K562 (cell line): Measurements from ENCODE around the gene GUK1. TPM values are rescaled to one million over a fixed set of nuclear protein-coding genes. Genes with fewer than 3 reads are reported as not detected.

Source experiments
- ATAC-seq: fragments of 200-7000 bp; cut with Tn5 transposase; 3 replicates; pipeline ENCODE4 v1.9.1; 2020; ENCODE audit warnings: moderate library complexity
- BruUV-seq: library from RNA; stranded (reverse); fragments of 400-500 nt; replicated peaks from 2 replicates; lab custom pipeline; 2021; lab: Mats Ljungman, UMichigan
- CTCF ChIA-PET: fragments of 300-600 bp; formaldehyde crosslinking; extraction: SDS; loops from one replicate; lab custom pipeline; 2021; ENCODE audit warnings: low intra/inter-chr PET ratio; lab: Yijun Ruan, JAX
- POLR2A ChIA-PET: fragments of 300-600, 350-650 bp; sonication (Branson Sonifier 250); formaldehyde crosslinking; extraction: SDS; loops from one replicate; lab custom pipeline; 2021; ENCODE audit warnings: antibody characterized with exemption, inconsistent platforms; lab: Yijun Ruan, JAX
- DNase-seq, 4 experiments: peaks; one replicate each; pipeline versions ENCODE4 v3.0.0 to v3.0.0-alpha.2; 2011 to 2018; ENCODE audit warnings: low spot score in 3 of 4, mixed read lengths in 3 of 4; ENCODE audit errors: extremely low read depth in 1 of 4
- FAIRE-seq: peaks from 2 replicates; lab custom pipeline; 2011; peaks lifted over from hg19 to GRCh38; lab: Jason Lieb, UNC
- H2AFZ ChIP-seq: 2 replicates; pipeline ENCODE4 v1.6.0; 2011; ENCODE audit warnings: low read depth, low read length, control low read depth, inconsistent platforms
- H3K27ac ChIP-seq: fragments of 200-600 bp; 3 replicates; pipeline ENCODE4 v1.8.0; 2011; ENCODE audit warnings: low read depth, mild to moderate bottlenecking, control low read depth, inconsistent platforms, low read length, moderate library complexity, mixed read lengths; ENCODE audit errors: extremely low read depth
- H3K27me3 ChIP-seq, 2 experiments: fragments of 300-600 bp in 1 of 2; 2 replicates in 1 of 2; 3 replicates in 1 of 2; pipeline versions ENCODE4 v1.6.0 to v1.8.0; 2011; ENCODE audit warnings: inconsistent platforms in 2 of 2, low read length in 2 of 2, mild to moderate bottlenecking in 1 of 2, mixed read lengths in 1 of 2, moderate library complexity in 1 of 2; ENCODE audit not compliant: control insufficient read depth in 2 of 2, insufficient read depth in 2 of 2
- H3K36me3 ChIP-seq: fragments of 300-600 bp; 3 replicates; pipeline ENCODE4 v1.8.0; 2011; ENCODE audit warnings: mild to moderate bottlenecking, low read length, inconsistent platforms; ENCODE audit not compliant: control insufficient read depth, insufficient read depth
- H3K4me1 ChIP-seq, 2 experiments: fragments of 200-600 bp in 1 of 2; replicated peaks in 1 of 2; 2 replicates in 1 of 2; 3 replicates in 1 of 2; pipeline versions ENCODE4 v1.5.1 to v1.8.0; 2011; ENCODE audit warnings: inconsistent platforms in 2 of 2, low read length in 2 of 2, mild to moderate bottlenecking in 1 of 2, mixed read lengths in 1 of 2, moderate library complexity in 1 of 2; ENCODE audit not compliant: control insufficient read depth in 2 of 2, insufficient read depth in 2 of 2
- H3K4me2 ChIP-seq: 2 replicates; pipeline ENCODE4 v1.6.1; 2011; ENCODE audit warnings: low read length, control low read depth, inconsistent platforms, mixed read lengths; ENCODE audit not compliant: insufficient read depth
- H3K4me3 ChIP-seq: fragments of 200-600 bp; sonication (generic), shearing (Covaris generic); 2 replicates; pipeline ENCODE4 v1.5.1; 2016; ENCODE audit warnings: control low read depth, inconsistent platforms
- H3K79me2 ChIP-seq: fragments of 200-600 bp; 3 replicates; pipeline ENCODE4 v1.8.0; 2011; ENCODE audit warnings: low read length, inconsistent platforms; ENCODE audit not compliant: control insufficient read depth, insufficient read depth
- H3K9ac ChIP-seq, 2 experiments: 2 replicates each; pipeline versions ENCODE4 v1.6.0 to v1.6.1; 2011; ENCODE audit warnings: low read depth in 2 of 2, low read length in 2 of 2, control low read depth in 1 of 2, inconsistent platforms in 1 of 2, mild to moderate bottlenecking in 1 of 2, mixed read lengths in 1 of 2; ENCODE audit not compliant: insufficient read depth in 1 of 2
- H3K9me1 ChIP-seq: one replicate; pipeline ENCODE4 v1.6.0; 2011; ENCODE audit warnings: inconsistent platforms, mild to moderate bottlenecking, low read length, moderate library complexity; ENCODE audit not compliant: control insufficient read depth, insufficient read depth
- H3K9me3 ChIP-seq: replicated peaks from 2 replicates; pipeline ENCODE4 v1.5.1; 2011; ENCODE audit warnings: low read depth, low read length, inconsistent platforms; ENCODE audit not compliant: control insufficient read depth, insufficient read depth
- H4K20me1 ChIP-seq: replicated peaks from 2 replicates; pipeline ENCODE4 v1.6.1; 2011; ENCODE audit warnings: low read length, inconsistent platforms, mixed read lengths; ENCODE audit not compliant: control insufficient read depth, insufficient read depth
- CXXC5 ChIP-seq: fragments of 250-450 bp; sonication (Bioruptor Pico); IDR thresholded peaks from 2 replicates; pipeline ENCODE4 v1.8.0; 2022; ENCODE audit warnings: inconsistent platforms, mild to moderate bottlenecking, moderate library complexity
- DIDO1 ChIP-seq: fragments of 450-650 bp; IDR thresholded peaks from 2 replicates; pipeline ENCODE4 v1.6.1; 2016; ENCODE audit warnings: low read depth, missing biosample characterization, missing genetic modification characterization
- DPF2 ChIP-seq: fragments of 450-650 bp; IDR thresholded peaks from 2 replicates; pipeline ENCODE4 v1.6.1; 2016
- ERF ChIP-seq: fragments of 450-650 bp; formaldehyde crosslinking; IDR thresholded peaks from 2 replicates; pipeline ENCODE4 v1.4.0; 2020; ENCODE audit warnings: mild to moderate bottlenecking, mixed read lengths
- FOXM1 ChIP-seq, 2 experiments: fragments of 450-650 bp in 1 of 2; sonication (generic) in 1 of 2; formaldehyde crosslinking in 1 of 2; IDR thresholded peaks; 2 replicates each; pipeline versions ENCODE4 v1.6.1 to v1.9.0; 2017 to 2022; ENCODE audit warnings: low read depth in 2 of 2, mild to moderate bottlenecking in 2 of 2, missing genetic modification reagents in 1 of 2, moderate library complexity in 1 of 2
- HDGF ChIP-seq: fragments of 450-650 bp; IDR thresholded peaks from 2 replicates; pipeline ENCODE4 v1.6.1; 2016
- KDM1A ChIP-seq, 2 experiments: fragments of 450-650 bp; IDR thresholded peaks; 2 replicates each; pipeline ENCODE4 v1.6.1; 2016; ENCODE audit warnings: mild to moderate bottlenecking in 2 of 2
- KDM5B ChIP-seq: fragments of 200-600 bp; sonication (generic); IDR thresholded peaks from 2 replicates; pipeline ENCODE4 v1.6.1; 2012; ENCODE audit warnings: low read depth, mild to moderate bottlenecking, moderate library complexity, low read length, control low read depth, inconsistent platforms; ENCODE audit not compliant: insufficient replicate concordance
- NCOA1 ChIP-seq: fragments of 450-650 bp; IDR thresholded peaks from 2 replicates; pipeline ENCODE4 v1.6.1; 2016; ENCODE audit warnings: low read depth
- NFYB ChIP-seq: IDR thresholded peaks from 2 replicates; pipeline ENCODE4 v1.6.1; 2011; ENCODE audit warnings: mild to moderate bottlenecking, moderate library complexity; ENCODE audit not compliant: insufficient read length; ENCODE audit errors: extremely low read depth
- PHF20 ChIP-seq: fragments of 450-650 bp; IDR thresholded peaks from 2 replicates; pipeline ENCODE4 v1.6.1; 2018; ENCODE audit not compliant: partially characterized antibody
- PPARD ChIP-seq: fragments of 250-450 bp; sonication (Bioruptor Pico); IDR thresholded peaks from 2 replicates; pipeline ENCODE4 v1.8.0; 2022; ENCODE audit warnings: inconsistent platforms, mild to moderate bottlenecking, moderate library complexity
- STAT5A ChIP-seq: IDR thresholded peaks from 2 replicates; pipeline ENCODE4 v1.6.1; 2012; ENCODE audit warnings: low read length, inconsistent platforms, borderline replicate concordance
- YBX1 ChIP-seq: fragments of 450-650 bp; IDR thresholded peaks from 2 replicates; pipeline ENCODE4 v1.7.1; 2016; ENCODE audit warnings: mild to moderate bottlenecking
- ZFP30 ChIP-seq: fragments of 250-450 bp; sonication (Bioruptor Pico); IDR thresholded peaks from 2 replicates; pipeline ENCODE4 v1.8.0; 2022; ENCODE audit warnings: moderate library complexity, mild to moderate bottlenecking, inconsistent platforms, borderline replicate concordance
- ZNF253 ChIP-seq: fragments of 250-450 bp; sonication (Bioruptor Pico); conservative IDR thresholded peaks from 2 replicates; pipeline ENCODE4 v1.6.1; 2021; ENCODE audit warnings: mild to moderate bottlenecking
- ZNF75A ChIP-seq: fragments of 450-650 bp; formaldehyde crosslinking; IDR thresholded peaks from 2 replicates; pipeline ENCODE4 v1.4.0; 2020; ENCODE audit warnings: mild to moderate bottlenecking
- WGBS: fragments of 100-300 bp; shearing (Covaris generic); methylation state at CpG from one replicate; pipeline ENCODE4 v1.1.6; 2016; ENCODE audit warnings: low coverage, mixed read lengths; ENCODE audit not compliant: insufficient coverage; ENCODE audit errors: missing lambda C conversion rate; 5-methylcytosine and 5-hydroxymethylcytosine counted together
- in situ Hi-C: fragments of 300-500 bp; cut with MboI; formaldehyde crosslinking; loops from 4 replicates; pipeline ENCODE4 v1.15.0; 2018; ENCODE audit warnings: inconsistent platforms, mixed read lengths
- intact Hi-C: fragments of 100-400 bp; cut with micrococcal nuclease; formaldehyde crosslinking; loops from 2 replicates; pipeline ENCODE4 v1.14.2; 2022
- polyA plus RNA-seq, 8 experiments: library from polyadenylated mRNA; depleted of rRNA in 4 of 8; stranded (reverse) in 5 of 8; unstranded in 3 of 8; fragments of >200 nt; fragmentation: Nextera tagmentation in 2 of 8; fragmentation: Illumina TruSeq in 1 of 8; extraction: Ambion mirVana in 2 of 8; extraction: Trizol in 1 of 8; gene quantifications; 2 replicates each; pipeline versions ENCODE4 v1.2.1 to v1.2.3, GENCODE V29; 2011 to 2014; ENCODE audit warnings: inconsistent platforms in 1 of 8, missing spikeins in 1 of 8
- total RNA-seq, 7 experiments: library from RNA; depleted of rRNA in 6 of 7; stranded (reverse); fragments of >200 nt in 6 of 7; fragmentation: Illumina TruSeq in 2 of 7; extraction: Trizol in 2 of 7; gene quantifications; 2 replicates each; pipeline versions ENCODE4 v1.2.1 to v1.2.3, GENCODE V29; 2011 to 2021; ENCODE audit warnings: low replicate concordance in 1 of 7
- TF ChIP-seq, protein P1 (sequence below), 2 experiments: fragments of 450-650 bp; IDR thresholded peaks; 2 replicates each; pipeline ENCODE4 v1.6.1; 2018; ENCODE audit warnings: mild to moderate bottlenecking in 2 of 2, low read depth in 1 of 2; ENCODE audit not compliant: partially characterized antibody in 2 of 2
- TF ChIP-seq, protein P2 (sequence below): sonication (generic); formaldehyde crosslinking; IDR thresholded peaks from 2 replicates; pipeline ENCODE4 v1.8.1; 2022; ENCODE audit warnings: missing genetic modification reagents

GUK1 gene
- total and polyA plus RNA-seq, 9 of the 15 experiments (the other 6 are each of a cell fraction or from before 2014, with no cell fraction given): 7.0 to 331 (median 132) TPM

DNA sequence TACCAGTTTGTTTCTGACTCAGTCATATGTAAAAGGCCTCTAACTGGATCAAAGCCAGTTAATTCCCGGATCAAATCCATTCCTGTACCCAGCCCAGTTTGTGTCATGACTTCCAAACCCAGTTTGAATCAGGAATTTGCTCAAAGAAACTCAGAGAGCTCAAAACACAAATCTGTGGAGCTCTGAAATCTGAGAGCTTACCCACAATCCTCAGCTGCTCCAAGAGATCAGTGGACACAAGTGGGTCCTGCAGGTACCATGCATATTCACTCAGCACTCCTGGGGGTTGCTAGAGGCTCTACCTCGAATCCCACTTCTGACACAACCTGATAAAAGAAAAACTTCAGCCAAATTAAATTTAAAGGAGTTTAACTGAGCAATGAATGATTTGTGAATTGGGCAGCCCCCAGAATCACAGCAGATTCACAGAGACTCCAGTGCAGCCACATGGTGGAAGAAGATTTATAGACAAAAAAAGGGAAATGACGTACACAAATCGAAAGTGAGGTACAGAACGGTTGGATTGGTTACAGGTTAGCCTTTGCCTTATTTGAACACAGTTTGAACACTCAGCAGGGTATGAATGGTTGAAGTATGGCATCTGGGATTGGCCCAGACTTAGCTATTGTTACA lies 19.1 kb upstream of the GUK1 start:
- no TSS peak for BruUV-seq
- ChIA-PET CTCF (no interaction called here), POLR2A (interaction anchor here (2.3 kb wide), 1 partner anchor 10 kb away, joined by 10 read pairs; no protein-coding TSS in a partner anchor)
- intact Hi-C loops: no loop called here
- ATAC-seq (peak; percentile 77), FAIRE-seq (no peak), DNase-seq (no peak)
- Histone ChIP-seq H3K79me2 (no peaks in the 10 kb centered on the region), H3K9ac (no peak overlapping the region), H3K9me3 (no peaks in the 10 kb centered on the region), H3K4me3 (no peak overlapping the region), H3K36me3 (no peaks in the 10 kb centered on the region), H3K4me1 (peaks cover 0 to 3% of the 10 kb centered on the region in 2 experiments; a peak in 2 of 5 replicates), H3K27ac (no peak overlapping the region), H4K20me1 (no peaks in the 10 kb centered on the region), H3K27me3 (no peaks in the 10 kb centered on the region), H2AFZ (no peak overlapping the region), H3K9me1 (no peaks in the 10 kb centered on the region), H3K4me2 (no peak overlapping the region)
- in situ Hi-C loops: no loop called here
- 9% methylated on average over 5 of the region's 5 CpGs for WGBS
- no peak for TF ChIP-seq KDM5B
- no peak for TF ChIP-seq ERF (CRISPR knock-in tag)
- TF ChIP-seq PPARD (CRISPR knock-in tag): no peak
- TF ChIP-seq ZFP30 (CRISPR knock-in tag): no peak
- no peak for TF ChIP-seq HDGF
- TF ChIP-seq ZNF75A (CRISPR knock-in tag): no peak
- TF ChIP-seq, protein P1, sequence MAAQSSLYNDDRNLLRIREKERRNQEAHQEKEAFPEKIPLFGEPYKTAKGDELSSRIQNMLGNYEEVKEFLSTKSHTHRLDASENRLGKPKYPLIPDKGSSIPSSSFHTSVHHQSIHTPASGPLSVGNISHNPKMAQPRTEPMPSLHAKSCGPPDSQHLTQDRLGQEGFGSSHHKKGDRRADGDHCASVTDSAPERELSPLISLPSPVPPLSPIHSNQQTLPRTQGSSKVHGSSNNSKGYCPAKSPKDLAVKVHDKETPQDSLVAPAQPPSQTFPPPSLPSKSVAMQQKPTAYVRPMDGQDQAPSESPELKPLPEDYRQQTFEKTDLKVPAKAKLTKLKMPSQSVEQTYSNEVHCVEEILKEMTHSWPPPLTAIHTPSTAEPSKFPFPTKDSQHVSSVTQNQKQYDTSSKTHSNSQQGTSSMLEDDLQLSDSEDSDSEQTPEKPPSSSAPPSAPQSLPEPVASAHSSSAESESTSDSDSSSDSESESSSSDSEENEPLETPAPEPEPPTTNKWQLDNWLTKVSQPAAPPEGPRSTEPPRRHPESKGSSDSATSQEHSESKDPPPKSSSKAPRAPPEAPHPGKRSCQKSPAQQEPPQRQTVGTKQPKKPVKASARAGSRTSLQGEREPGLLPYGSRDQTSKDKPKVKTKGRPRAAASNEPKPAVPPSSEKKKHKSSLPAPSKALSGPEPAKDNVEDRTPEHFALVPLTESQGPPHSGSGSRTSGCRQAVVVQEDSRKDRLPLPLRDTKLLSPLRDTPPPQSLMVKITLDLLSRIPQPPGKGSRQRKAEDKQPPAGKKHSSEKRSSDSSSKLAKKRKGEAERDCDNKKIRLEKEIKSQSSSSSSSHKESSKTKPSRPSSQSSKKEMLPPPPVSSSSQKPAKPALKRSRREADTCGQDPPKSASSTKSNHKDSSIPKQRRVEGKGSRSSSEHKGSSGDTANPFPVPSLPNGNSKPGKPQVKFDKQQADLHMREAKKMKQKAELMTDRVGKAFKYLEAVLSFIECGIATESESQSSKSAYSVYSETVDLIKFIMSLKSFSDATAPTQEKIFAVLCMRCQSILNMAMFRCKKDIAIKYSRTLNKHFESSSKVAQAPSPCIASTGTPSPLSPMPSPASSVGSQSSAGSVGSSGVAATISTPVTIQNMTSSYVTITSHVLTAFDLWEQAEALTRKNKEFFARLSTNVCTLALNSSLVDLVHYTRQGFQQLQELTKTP (IDR thresholded peaks at IDR 0.05; ENCODE audit: low read depth in 1 of 2, partially characterized antibody in 2 of 2): peak in 1 of 2 experiments; percentile 68
- no peak for TF ChIP-seq PHF20
- TF ChIP-seq CXXC5: no peak
- TF ChIP-seq NFYB: peak; percentile 4
- no peak for TF ChIP-seq STAT5A
- no peak for TF ChIP-seq YBX1
- TF ChIP-seq ZNF253 (CRISPR knock-in tag): no peak
- TF ChIP-seq NCOA1: no peak
- TF ChIP-seq, protein P2, sequence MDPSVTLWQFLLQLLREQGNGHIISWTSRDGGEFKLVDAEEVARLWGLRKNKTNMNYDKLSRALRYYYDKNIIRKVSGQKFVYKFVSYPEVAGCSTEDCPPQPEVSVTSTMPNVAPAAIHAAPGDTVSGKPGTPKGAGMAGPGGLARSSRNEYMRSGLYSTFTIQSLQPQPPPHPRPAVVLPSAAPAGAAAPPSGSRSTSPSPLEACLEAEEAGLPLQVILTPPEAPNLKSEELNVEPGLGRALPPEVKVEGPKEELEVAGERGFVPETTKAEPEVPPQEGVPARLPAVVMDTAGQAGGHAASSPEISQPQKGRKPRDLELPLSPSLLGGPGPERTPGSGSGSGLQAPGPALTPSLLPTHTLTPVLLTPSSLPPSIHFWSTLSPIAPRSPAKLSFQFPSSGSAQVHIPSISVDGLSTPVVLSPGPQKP (CRISPR knock-in tag): no peak
- no peak for TF ChIP-seq DIDO1 (tag)
- TF ChIP-seq KDM1A (IDR thresholded peaks at IDR 0.05): peak; percentile 77 to 89
- no peak for TF ChIP-seq DPF2
- peak; percentile 62; the same call in 1 of the 2 replicates for TF ChIP-seq FOXM1 (IDR thresholded peaks at IDR 0.05; ENCODE audit: low read depth)
- no peak for TF ChIP-seq FOXM1 (CRISPR knock-in tag; IDR thresholded peaks at IDR 0.05; ENCODE audit: low read depth)
